Loucy (cell line): Measurements from ENCODE around the gene VAT1.

Source experiments
- H2AFZ ChIP-seq: fragments of 200-600 bp; sonication (generic); 2 replicates; pipeline ENCODE4 v1.6.0; 2016; ENCODE audit warnings: antibody characterized with exemption, mild to moderate bottlenecking, low read length, moderate library complexity
- H3F3A ChIP-seq: fragments of 200-600 bp; 2 replicates; pipeline ENCODE4 v1.6.0; 2016; ENCODE audit warnings: antibody characterized with exemption, low read depth, mild to moderate bottlenecking
- H3K27me3 ChIP-seq: fragments of 200-600 bp; sonication (generic); 2 replicates; pipeline ENCODE4 v1.6.1; 2014; ENCODE audit warnings: low read length, mild to moderate bottlenecking; ENCODE audit not compliant: insufficient read depth, poor library complexity, severe bottlenecking
- H3K36me3 ChIP-seq: fragments of 200-600 bp; sonication (generic); 2 replicates; pipeline ENCODE4 v1.6.1; 2016; ENCODE audit warnings: low read length; ENCODE audit not compliant: insufficient read depth
- H3K4me1 ChIP-seq: fragments of 200-600 bp; sonication (generic); 2 replicates; pipeline ENCODE4 v1.5.1; 2014; ENCODE audit warnings: low read length, mild to moderate bottlenecking; ENCODE audit not compliant: insufficient read depth, poor library complexity, severe bottlenecking
- H3K4me2 ChIP-seq: fragments of 200-600 bp; sonication (generic); 2 replicates; pipeline ENCODE4 v1.6.0; 2014; ENCODE audit warnings: antibody characterized with exemption, low read length, low read depth, mild to moderate bottlenecking; ENCODE audit not compliant: poor library complexity, severe bottlenecking
- H3K4me3 ChIP-seq: fragments of 200-600 bp; sonication (generic); 2 replicates; pipeline ENCODE4 v1.5.1; 2014; ENCODE audit warnings: low read length, mild to moderate bottlenecking, mixed read lengths; ENCODE audit not compliant: poor library complexity, severe bottlenecking
- H3K79me2 ChIP-seq: fragments of 200-600 bp; sonication (generic); 2 replicates; pipeline ENCODE4 v1.6.1; 2014; ENCODE audit warnings: low read length; ENCODE audit not compliant: insufficient read depth
- H3K9ac ChIP-seq: fragments of 200-600 bp; sonication (generic); 2 replicates; pipeline ENCODE4 v1.6.0; 2014; ENCODE audit warnings: mild to moderate bottlenecking, low read depth, low read length, moderate library complexity; ENCODE audit not compliant: poor library complexity, severe bottlenecking
- H3K9me2 ChIP-seq: fragments of 200-600 bp; sonication (generic); replicated peaks from 2 replicates; pipeline ENCODE4 v1.6.1; 2016; ENCODE audit warnings: low read depth, low read length, mixed read lengths
- H3K9me3 ChIP-seq: fragments of 200-600 bp; sonication (generic); 2 replicates; pipeline ENCODE4 v1.6.1; 2014; ENCODE audit warnings: mild to moderate bottlenecking, antibody characterized with exemption, low read length, low read depth; ENCODE audit not compliant: insufficient read depth
- H4K20me1 ChIP-seq: fragments of 200-600 bp; sonication (generic); 2 replicates; pipeline ENCODE4 v1.6.0; 2014; ENCODE audit warnings: antibody characterized with exemption, low read length, mild to moderate bottlenecking; ENCODE audit not compliant: insufficient read depth, poor library complexity, severe bottlenecking
- CTCF ChIP-seq: fragments of 200-600 bp; sonication (generic); conservative IDR thresholded peaks from 2 replicates; pipeline ENCODE4 v1.5.1; 2014; ENCODE audit warnings: mild to moderate bottlenecking, antibody characterized with exemption, low read length
- EZH2phosphoT487 ChIP-seq: fragments of 200-600 bp; IDR thresholded peaks from 2 replicates; pipeline ENCODE4 v1.6.1; 2018; ENCODE audit warnings: antibody characterized with exemption, mild to moderate bottlenecking, moderate library complexity, borderline replicate concordance

The VAT1 gene

GRCh38 chr17:42992872-42993271, 29.3 kb downstream of the VAT1 start:
- Histone ChIP-seq H3K9me2 (no peaks in the 10 kb centered on the region), H4K20me1 (no peaks in the 10 kb centered on the region), H3K9me3 (no peaks in the 10 kb centered on the region), H3K79me2 (no peaks in the 10 kb centered on the region), H3K9ac (no peak overlapping the region), H3F3A (no peaks in the 10 kb centered on the region), H2AFZ (no peak overlapping the region), H3K4me3 (no peak overlapping the region), H3K4me1 (peaks cover 8% of the 10 kb centered on the region), H3K27me3 (no peaks in the 10 kb centered on the region), H3K4me2 (no peak overlapping the region), H3K36me3 (peaks cover 48% of the 10 kb centered on the region; the same call in 1 of the 2 replicates)
- no peak for TF ChIP-seq CTCF

- TF ChIP-seq EZH2phosphoT487 (no peak), CTCF (no peak)
- Histone ChIP-seq H3K4me1 (no peaks in the 10 kb centered on the region), H3K9me2 (no peaks in the 10 kb centered on the region), H3K79me2 (no peaks in the 10 kb centered on the region; the same call in 1 of the 2 replicates), H3K4me3 (no peak overlapping the region), H3K27me3 (no peaks in the 10 kb centered on the region), H3F3A (no peaks in the 10 kb centered on the region), H3K9me3 (no peaks in the 10 kb centered on the region), H3K36me3 (peaks cover 56% of the 10 kb centered on the region; the same call in 1 of the 2 replicates), H3K4me2 (no peak overlapping the region), H4K20me1 (no peaks in the 10 kb centered on the region), H3K9ac (no peak overlapping the region), H2AFZ (no peak overlapping the region)
Measured at GRCh38 chr17:42991471-42991870, 30.7 kb downstream of the VAT1 start.

- Histone ChIP-seq H3F3A (no peaks in the 10 kb centered on the region), H3K4me2 (no peak overlapping the region), H3K9me3 (no peaks in the 10 kb centered on the region), H3K79me2 (peaks cover 14% of the 10 kb centered on the region; the same call in 1 of the 2 replicates), H3K9me2 (no peaks in the 10 kb centered on the region), H3K27me3 (no peaks in the 10 kb centered on the region), H3K9ac (no peak overlapping the region), H3K36me3 (peaks cover 62% of the 10 kb centered on the region; the same call in 1 of the 2 replicates), H4K20me1 (no peaks in the 10 kb centered on the region), H2AFZ (no peak overlapping the region), H3K4me3 (no peak overlapping the region), H3K4me1 (peaks cover 8% of the 10 kb centered on the region)
- no peak for TF ChIP-seq CTCF
- no peak for TF ChIP-seq EZH2phosphoT487
Measured at GRCh38 chr17:42989726-42990652, 32.2 kb downstream of the VAT1 start.
